ENCODE results near the gene CNTN5. TPM values are rescaled to one million over a fixed set of nuclear protein-coding genes. Genes with fewer than 3 reads are reported as not detected.

Gene CNTN5
- total and polyA plus RNA-seq, 2 donors (not counting 1 experiment from before 2014, with no cell fraction given), result 0.17 TPM; not detected in 1

GRCh38 chr11:99260696-99261095, 239.9 kb downstream of the CNTN5 start:
- H3K27me3 ChIP-seq (ENCODE audit: control insufficient read depth, insufficient read depth, low read length), result no peaks in the 10 kb centered on the region
- H3K36me3 ChIP-seq (ENCODE audit: control insufficient read depth, insufficient read depth, low read length), result no peaks in the 10 kb centered on the region
- DNase-seq (ENCODE audit: low read depth in 2 of 2), result peak in 1 of 2 donors; percentile 37
- H3K4me2 ChIP-seq (ENCODE audit: extremely low read depth, insufficient read depth, low read length), result no peak overlapping the region
- H4K20me1 ChIP-seq (ENCODE audit: control insufficient read depth, extremely low read depth, insufficient read depth, low read length), result no peaks in the 10 kb centered on the region
- no peak overlapping the region for H3K27ac ChIP-seq (ENCODE audit: insufficient read depth, low read length)
- H3K79me2 ChIP-seq (ENCODE audit: control insufficient read depth, insufficient read depth, low read length), result no peaks in the 10 kb centered on the region
- H3K4me3 ChIP-seq (replicated peaks in 1 of 4; ENCODE audit: control extremely low read depth in 1 of 4, insufficient read depth in 1 of 4, low read depth in 3 of 4, low read length in 4 of 4), result no peak overlapping the region
- H3K9me3 ChIP-seq (ENCODE audit: control insufficient read depth, insufficient read depth, low read depth, low read length), result no peaks in the 10 kb centered on the region
- no peak overlapping the region for H3K9ac ChIP-seq (ENCODE audit: insufficient read depth, low read length)
- no peaks in the 10 kb centered on the region for H3K4me1 ChIP-seq (ENCODE audit: control insufficient read depth, extremely low read depth, insufficient read depth, low read length)
- TF ChIP-seq EZH2 (IDR thresholded peaks at IDR 0.05; ENCODE audit: low read length, missing control alignments), result no peak
- TF ChIP-seq CTCF (conservative IDR thresholded peaks at IDR 0.05 in 1 of 2, IDR thresholded peaks at IDR 0.05 in 1 of 2; ENCODE audit: low read depth in 1 of 2, low read length in 2 of 2), result no peak
- no peak overlapping the region for H2AFZ ChIP-seq (ENCODE audit: low read length)

- Histone ChIP-seq H3K9ac (ENCODE audit: insufficient read depth, low read length) (no peak overlapping the region), H3K79me2 (ENCODE audit: control insufficient read depth, insufficient read depth, low read length) (no peaks in the 10 kb centered on the region), H3K4me3 (replicated peaks in 1 of 4; ENCODE audit: control extremely low read depth in 1 of 4, insufficient read depth in 1 of 4, low read depth in 3 of 4, low read length in 4 of 4) (no peak overlapping the region), H3K4me2 (ENCODE audit: extremely low read depth, insufficient read depth, low read length) (no peak overlapping the region), H2AFZ (ENCODE audit: low read length) (no peak overlapping the region), H3K9me3 (ENCODE audit: control insufficient read depth, insufficient read depth, low read depth, low read length) (no peaks in the 10 kb centered on the region), H3K4me1 (ENCODE audit: control insufficient read depth, extremely low read depth, insufficient read depth, low read length) (no peaks in the 10 kb centered on the region), H3K27me3 (ENCODE audit: control insufficient read depth, insufficient read depth, low read length) (no peaks in the 10 kb centered on the region), H3K27ac (ENCODE audit: insufficient read depth, low read length) (no peak overlapping the region), H3K36me3 (ENCODE audit: control insufficient read depth, insufficient read depth, low read length) (no peaks in the 10 kb centered on the region), H4K20me1 (ENCODE audit: control insufficient read depth, extremely low read depth, insufficient read depth, low read length) (no peaks in the 10 kb centered on the region)
- DNase-seq (ENCODE audit: low read depth in 2 of 2), result no peak
- TF ChIP-seq EZH2 (IDR thresholded peaks at IDR 0.05; ENCODE audit: low read length, missing control alignments), result no peak
- TF ChIP-seq CTCF (conservative IDR thresholded peaks at IDR 0.05 in 1 of 2, IDR thresholded peaks at IDR 0.05 in 1 of 2; ENCODE audit: low read depth in 1 of 2, low read length in 2 of 2), result no peak
Observed at GRCh38 chr11:99268886-99269285, 248.1 kb downstream of the CNTN5 start.

GRCh38 chr11:99271527-99271926, 250.8 kb downstream of the CNTN5 start:
- Histone ChIP-seq H3K4me3 (replicated peaks in 1 of 4; ENCODE audit: control extremely low read depth in 1 of 4, insufficient read depth in 1 of 4, low read depth in 3 of 4, low read length in 4 of 4) (no peak overlapping the region), H4K20me1 (ENCODE audit: control insufficient read depth, extremely low read depth, insufficient read depth, low read length) (no peaks in the 10 kb centered on the region), H3K9ac (ENCODE audit: insufficient read depth, low read length) (no peak overlapping the region), H3K27ac (ENCODE audit: insufficient read depth, low read length) (no peak overlapping the region), H3K27me3 (ENCODE audit: control insufficient read depth, insufficient read depth, low read length) (no peaks in the 10 kb centered on the region), H3K4me1 (ENCODE audit: control insufficient read depth, extremely low read depth, insufficient read depth, low read length) (no peaks in the 10 kb centered on the region), H2AFZ (ENCODE audit: low read length) (no peak overlapping the region), H3K36me3 (ENCODE audit: control insufficient read depth, insufficient read depth, low read length) (no peaks in the 10 kb centered on the region), H3K79me2 (ENCODE audit: control insufficient read depth, insufficient read depth, low read length) (no peaks in the 10 kb centered on the region), H3K4me2 (ENCODE audit: extremely low read depth, insufficient read depth, low read length) (no peak overlapping the region), H3K9me3 (ENCODE audit: control insufficient read depth, insufficient read depth, low read depth, low read length) (no peaks in the 10 kb centered on the region)
- no peak for TF ChIP-seq EZH2 (IDR thresholded peaks at IDR 0.05; ENCODE audit: low read length, missing control alignments)
- no peak for TF ChIP-seq CTCF (conservative IDR thresholded peaks at IDR 0.05 in 1 of 2, IDR thresholded peaks at IDR 0.05 in 1 of 2; ENCODE audit: low read depth in 1 of 2, low read length in 2 of 2)
- no peak for DNase-seq (ENCODE audit: low read depth in 2 of 2)
